ENCODE results near the gene RERGL.
"Not testable (repeated sequence)": the region's sequence is repeated elsewhere in the genome, so short reads cannot be mapped to it uniquely, and the experiment has no call there.

The RERGL gene

GRCh38 chr12:18090093-18090492 is at the start of gene RERGL:
TSS of gene RERGL (minus strand) at chr12:18090193. CDS start at chr12:18090140, 53 bp downstream.
- DNase-seq: no peak

GRCh38 chr12:18139254-18139653 is 49.3 kb upstream of the RERGL start:
- DNase-seq: no peak

- no peak for DNase-seq
Observed at GRCh38 chr12:18135509-18135908, 45.5 kb upstream of the RERGL start.

GRCh38 chr12:18135086-18135485 is 45.1 kb upstream of the RERGL start:
- DNase-seq: no peak

GRCh38 chr12:18130851-18131250 is 40.9 kb upstream of the RERGL start:
- no peak for DNase-seq

GRCh38 chr12:18123707-18124106 is 33.7 kb upstream of the RERGL start:
- DNase-seq: no peak

- DNase-seq: no peak
Observed at GRCh38 chr12:18120899-18121298, 30.9 kb upstream of the RERGL start.

- no peak for DNase-seq
Observed at GRCh38 chr12:18108611-18109010, 18.6 kb upstream of the RERGL start.

- DNase-seq: no peak
Observed at GRCh38 chr12:18103624-18104023, 13.6 kb upstream of the RERGL start.

GRCh38 chr12:18101043-18101442 is 11.1 kb upstream of the RERGL start:
- no peak for DNase-seq

- no peak for DNase-seq
Observed at GRCh38 chr12:18084080-18084479, 5.9 kb downstream of the RERGL start.

GRCh38 chr12:18079541-18080246 is 10.3 kb downstream of the RERGL start:
- no peak for DNase-seq

- DNase-seq: no peak
Observed at GRCh38 chr12:18074001-18074400, 16.0 kb downstream of the RERGL start.

GRCh38 chr12:18072723-18073122 is 17.3 kb downstream of the RERGL start:
- no peak for DNase-seq

- DNase-seq: no peak
Observed at GRCh38 chr12:18071336-18071735, 18.7 kb downstream of the RERGL start.

GRCh38 chr12:18068355-18068754 is 21.6 kb downstream of the RERGL start:
- DNase-seq: no peak

GRCh38 chr12:18066666-18067065 is 23.3 kb downstream of the RERGL start:
- no peak for DNase-seq

- DNase-seq: not testable (repeated sequence)
Observed at GRCh38 chr12:18062867-18063266, 27.1 kb downstream of the RERGL start.

- DNase-seq: no peak
Observed at GRCh38 chr12:18057051-18057450, 32.9 kb downstream of the RERGL start.

- no peak for DNase-seq
Observed at GRCh38 chr12:18054925-18055619, 34.9 kb downstream of the RERGL start.

- no peak for DNase-seq
Observed at GRCh38 chr12:18045446-18045992, 44.5 kb downstream of the RERGL start.

GRCh38 chr12:18040060-18040742 is 49.8 kb downstream of the RERGL start:
- not testable (repeated sequence) for DNase-seq
